Gastrocnemius medialis (tissue), 4 donors: Measurements from ENCODE around the gene L3MBTL1.

Experiments used
- POLR2A ChIP-seq, 2 donors: fragments of 450-650 bp; IDR thresholded peaks; one replicate each; pipeline ENCODE4 v1.6.1; 2017; ENCODE audit warnings: antibody characterized with exemption in 2 of 2, mild to moderate bottlenecking in 2 of 2, moderate library complexity in 2 of 2
- TF ChIP-seq, protein P1 (sequence below), 5 experiments: fragments of 450-650 bp in 3 of 5; fragments of 200-600 bp in 2 of 5; sonication (generic) in 2 of 5; IDR thresholded peaks in 4 of 5; conservative IDR thresholded peaks in 1 of 5; 1 replicate in 4 of 5; 2 replicates in 1 of 5; pipeline ENCODE4 v1.5.1; 2016 to 2019; ENCODE audit warnings: antibody characterized with exemption in 5 of 5, mild to moderate bottlenecking in 3 of 5, moderate library complexity in 3 of 5

DNA sequence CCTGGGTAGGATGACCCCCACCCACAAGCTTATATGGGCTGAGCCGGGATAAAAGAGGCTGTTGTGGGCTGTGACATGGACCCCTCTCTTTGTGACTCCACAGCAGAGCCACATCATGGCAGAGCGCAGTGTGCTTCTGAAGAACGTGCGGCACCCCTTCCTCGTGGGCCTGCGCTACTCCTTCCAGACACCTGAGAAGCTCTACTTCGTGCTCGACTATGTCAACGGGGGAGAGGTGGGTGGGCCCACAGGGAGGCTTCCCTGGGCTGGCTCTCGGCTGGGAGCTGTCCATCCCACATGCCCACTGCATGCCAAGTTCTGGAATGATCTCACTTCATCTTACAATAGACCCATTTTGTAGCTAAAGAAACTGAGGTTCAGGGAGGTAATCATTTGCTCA, 61.8 kb downstream of the L3MBTL1 start:
- TF ChIP-seq, protein P1, sequence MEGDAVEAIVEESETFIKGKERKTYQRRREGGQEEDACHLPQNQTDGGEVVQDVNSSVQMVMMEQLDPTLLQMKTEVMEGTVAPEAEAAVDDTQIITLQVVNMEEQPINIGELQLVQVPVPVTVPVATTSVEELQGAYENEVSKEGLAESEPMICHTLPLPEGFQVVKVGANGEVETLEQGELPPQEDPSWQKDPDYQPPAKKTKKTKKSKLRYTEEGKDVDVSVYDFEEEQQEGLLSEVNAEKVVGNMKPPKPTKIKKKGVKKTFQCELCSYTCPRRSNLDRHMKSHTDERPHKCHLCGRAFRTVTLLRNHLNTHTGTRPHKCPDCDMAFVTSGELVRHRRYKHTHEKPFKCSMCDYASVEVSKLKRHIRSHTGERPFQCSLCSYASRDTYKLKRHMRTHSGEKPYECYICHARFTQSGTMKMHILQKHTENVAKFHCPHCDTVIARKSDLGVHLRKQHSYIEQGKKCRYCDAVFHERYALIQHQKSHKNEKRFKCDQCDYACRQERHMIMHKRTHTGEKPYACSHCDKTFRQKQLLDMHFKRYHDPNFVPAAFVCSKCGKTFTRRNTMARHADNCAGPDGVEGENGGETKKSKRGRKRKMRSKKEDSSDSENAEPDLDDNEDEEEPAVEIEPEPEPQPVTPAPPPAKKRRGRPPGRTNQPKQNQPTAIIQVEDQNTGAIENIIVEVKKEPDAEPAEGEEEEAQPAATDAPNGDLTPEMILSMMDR (IDR thresholded peaks at IDR 0.05 in 4 of 5, conservative IDR thresholded peaks at IDR 0.05 in 1 of 5) = no peak
- no peak for TF ChIP-seq POLR2A (IDR thresholded peaks at IDR 0.05)
